OCI-LY7 (cell line): ENCODE measurements around the gene LCN6. TPM values are rescaled to one million over a fixed set of nuclear protein-coding genes. Genes with fewer than 3 reads are reported as not detected.

Experiments used
- BruUV-seq: library from RNA; stranded (reverse); fragments of 400-500 nt; replicated peaks from 2 replicates; lab custom pipeline; 2021; lab: Mats Ljungman, UMichigan
- CTCF ChIA-PET: fragments of 300-600 bp; sonication (Branson Sonifier 250); formaldehyde crosslinking; loops from one replicate; lab custom pipeline; 2022; ENCODE audit warnings: antibody characterized with exemption; ENCODE audit not compliant: unreplicated experiment; lab: Charles Lee
- POLR2A ChIA-PET: fragments of 300-600 bp; sonication (Branson Sonifier 250); formaldehyde crosslinking; loops from one replicate; lab custom pipeline; 2022; ENCODE audit warnings: antibody characterized with exemption; lab: Charles Lee
- DNase-seq: peaks from one replicate; pipeline ENCODE4 v3.0.0-alpha.2; 2015; ENCODE audit warnings: low spot score
- H2AFZ ChIP-seq: fragments of 200-600 bp; sonication (generic), shearing (Covaris generic); 2 replicates; pipeline ENCODE4 v1.6.1; 2014; ENCODE audit warnings: mild to moderate bottlenecking, antibody characterized with exemption, low read length, moderate library complexity
- H3K27ac ChIP-seq: fragments of 200-600 bp; sonication (generic); 2 replicates; pipeline ENCODE4 v1.5.1; 2014; ENCODE audit warnings: mixed run types, low read depth, mild to moderate bottlenecking, moderate library complexity, low read length, inconsistent platforms; ENCODE audit not compliant: poor library complexity, severe bottlenecking
- H3K36me3 ChIP-seq: fragments of 200-600 bp; sonication (generic); 2 replicates; pipeline ENCODE4 v1.6.1; 2014; ENCODE audit warnings: mild to moderate bottlenecking, antibody characterized with exemption, low read length, moderate library complexity, mixed read lengths; ENCODE audit not compliant: insufficient read depth
- H3K4me1 ChIP-seq: fragments of 200-600 bp; sonication (generic); 2 replicates; pipeline ENCODE4 v1.5.1; 2014; ENCODE audit warnings: mild to moderate bottlenecking, low read length; ENCODE audit not compliant: insufficient read depth, poor library complexity, severe bottlenecking
- H3K4me2 ChIP-seq: fragments of 200-600 bp; sonication (generic); 2 replicates; pipeline ENCODE4 v1.6.1; 2014; ENCODE audit warnings: mild to moderate bottlenecking, low read length
- H3K4me3 ChIP-seq: fragments of 200-600 bp; sonication (generic); 2 replicates; pipeline ENCODE4 v1.5.1; 2014; ENCODE audit warnings: mild to moderate bottlenecking, low read depth, low read length; ENCODE audit not compliant: poor library complexity, severe bottlenecking
- H3K79me2 ChIP-seq: fragments of 200-600 bp; sonication (generic); 2 replicates; pipeline ENCODE4 v1.6.1; 2016; ENCODE audit warnings: low read depth, mild to moderate bottlenecking, low read length, moderate library complexity, mixed read lengths; ENCODE audit not compliant: insufficient read depth
- H3K9me2 ChIP-seq: fragments of 200-600 bp; sonication (generic); 2 replicates; pipeline ENCODE4 v1.6.1; 2016; ENCODE audit warnings: mild to moderate bottlenecking, low read length, mixed read lengths; ENCODE audit not compliant: insufficient read depth
- H3K9me3 ChIP-seq: fragments of 200-600 bp; sonication (generic); 2 replicates; pipeline ENCODE4 v1.6.1; 2014; ENCODE audit warnings: mild to moderate bottlenecking, mixed run types, low read length, mixed read lengths
- H4K20me1 ChIP-seq: fragments of 200-600 bp; sonication (generic); 2 replicates; pipeline ENCODE4 v1.6.1; 2014; ENCODE audit warnings: mild to moderate bottlenecking, antibody characterized with exemption, low read length, moderate library complexity, mixed read lengths; ENCODE audit not compliant: insufficient read depth
- EZH2phosphoT487 ChIP-seq: fragments of 200-600 bp; sonication (generic); IDR thresholded peaks from 2 replicates; pipeline ENCODE4 v1.6.1; 2018; ENCODE audit warnings: low read depth, borderline replicate concordance, mild to moderate bottlenecking, mixed run types, antibody characterized with exemption, low read length, moderate library complexity, mixed read lengths
- intact Hi-C: fragments of 100-400 bp; cut with micrococcal nuclease; formaldehyde crosslinking; loops from one replicate; pipeline ENCODE4 v1.10.0; 2022; ENCODE audit not compliant: unreplicated experiment
- total RNA-seq, 2 experiments: library from RNA; depleted of rRNA in 1 of 2; stranded (reverse); fragments of >200 nt in 1 of 2; shearing (Covaris generic) in 1 of 2; gene quantifications; 2 replicates each; pipeline ENCODE4 v1.2.3, GENCODE V29; 2014 to 2022
- TF ChIP-seq, protein P1 (sequence below): fragments of 200-600 bp; sonication (generic); conservative IDR thresholded peaks from 2 replicates; pipeline ENCODE4 v1.5.1; 2014; ENCODE audit warnings: mild to moderate bottlenecking, antibody characterized with exemption, low read length, moderate library complexity, mixed read lengths

The LCN6 gene
- total RNA-seq, 2 experiments from 2014 or later: not detected

GRCh38 chr9:136713550-136713949 is 34.8 kb downstream of the LCN6 start:
- H3K4me2 ChIP-seq: peak overlapping the region; percentile 74
- no peaks in the 10 kb centered on the region for H3K36me3 ChIP-seq
- peaks cover 9% of the 10 kb centered on the region for H3K4me1 ChIP-seq
- BruUV-seq: no TSS peak
- no peak overlapping the region for H3K27ac ChIP-seq
- H3K79me2 ChIP-seq: no peaks in the 10 kb centered on the region
- H3K9me3 ChIP-seq: no peaks in the 10 kb centered on the region
- no peak for TF ChIP-seq EZH2phosphoT487
- TF ChIP-seq, protein P1, sequence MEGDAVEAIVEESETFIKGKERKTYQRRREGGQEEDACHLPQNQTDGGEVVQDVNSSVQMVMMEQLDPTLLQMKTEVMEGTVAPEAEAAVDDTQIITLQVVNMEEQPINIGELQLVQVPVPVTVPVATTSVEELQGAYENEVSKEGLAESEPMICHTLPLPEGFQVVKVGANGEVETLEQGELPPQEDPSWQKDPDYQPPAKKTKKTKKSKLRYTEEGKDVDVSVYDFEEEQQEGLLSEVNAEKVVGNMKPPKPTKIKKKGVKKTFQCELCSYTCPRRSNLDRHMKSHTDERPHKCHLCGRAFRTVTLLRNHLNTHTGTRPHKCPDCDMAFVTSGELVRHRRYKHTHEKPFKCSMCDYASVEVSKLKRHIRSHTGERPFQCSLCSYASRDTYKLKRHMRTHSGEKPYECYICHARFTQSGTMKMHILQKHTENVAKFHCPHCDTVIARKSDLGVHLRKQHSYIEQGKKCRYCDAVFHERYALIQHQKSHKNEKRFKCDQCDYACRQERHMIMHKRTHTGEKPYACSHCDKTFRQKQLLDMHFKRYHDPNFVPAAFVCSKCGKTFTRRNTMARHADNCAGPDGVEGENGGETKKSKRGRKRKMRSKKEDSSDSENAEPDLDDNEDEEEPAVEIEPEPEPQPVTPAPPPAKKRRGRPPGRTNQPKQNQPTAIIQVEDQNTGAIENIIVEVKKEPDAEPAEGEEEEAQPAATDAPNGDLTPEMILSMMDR: no peak
- peak overlapping the region; percentile 77 for H3K4me3 ChIP-seq
- no peaks in the 10 kb centered on the region for H3K9me2 ChIP-seq
- ChIA-PET CTCF (no interaction called here), POLR2A (no interaction called here)
- H2AFZ ChIP-seq: no peak overlapping the region
- no peak for DNase-seq
- H4K20me1 ChIP-seq: no peaks in the 10 kb centered on the region
- intact Hi-C loops: no loop called here

DNA sequence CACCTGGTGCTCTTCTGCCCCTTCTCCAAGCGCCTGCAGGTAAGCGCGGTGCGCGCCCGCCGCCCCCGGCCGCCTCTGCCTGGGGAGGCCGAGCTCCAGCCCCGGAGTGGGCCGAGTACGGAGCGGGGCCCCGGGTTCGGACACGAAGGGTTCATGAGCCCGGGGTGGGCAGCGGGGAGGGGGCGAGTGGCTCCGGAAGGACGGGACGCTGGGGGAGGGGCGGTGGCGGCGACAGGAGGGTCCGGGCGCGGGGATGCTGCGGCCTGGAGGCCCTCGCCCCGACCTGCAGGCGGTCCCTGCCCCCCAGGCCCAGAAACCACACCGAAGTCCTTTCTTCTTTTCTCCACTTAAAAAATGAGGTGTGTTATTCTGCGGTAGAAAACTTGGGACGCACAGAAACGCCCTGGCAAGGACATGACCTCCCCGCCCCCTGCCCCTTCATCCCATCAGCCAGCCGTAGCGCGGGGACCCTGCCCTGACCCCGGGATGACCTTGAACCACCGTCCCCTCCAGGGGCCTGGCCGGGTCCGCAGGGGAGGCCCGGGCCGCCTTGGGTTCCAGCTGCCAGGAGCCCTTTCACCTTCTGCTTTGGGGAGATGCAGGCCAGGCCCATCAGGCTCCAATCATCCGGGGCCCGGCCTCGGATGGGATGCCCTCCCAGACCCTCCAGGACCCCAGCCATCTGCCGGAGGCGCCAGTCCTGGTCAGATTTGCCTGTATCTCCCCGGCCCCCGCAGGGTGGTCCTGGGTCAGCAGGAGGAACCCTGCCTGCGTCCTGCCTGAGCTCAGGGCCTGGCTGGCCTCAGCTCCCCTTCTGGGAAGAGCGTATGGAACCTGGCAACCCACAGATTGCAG is 35.4 kb downstream of the LCN6 start:
- peak overlapping the region; percentile 77 for H3K4me3 ChIP-seq
- H3K36me3 ChIP-seq: no peaks in the 10 kb centered on the region
- H3K4me1 ChIP-seq: peaks cover 9% of the 10 kb centered on the region
- intact Hi-C loops: no loop called here
- H2AFZ ChIP-seq: no peak overlapping the region
- TF ChIP-seq, protein P1: no peak
- TF ChIP-seq EZH2phosphoT487: no peak
- H3K4me2 ChIP-seq: peak overlapping the region; percentile 74
- CTCF ChIA-PET: interaction anchor here (0.6 kb wide), 1 partner anchor 20 kb away, joined by 3 read pairs; no protein-coding TSS in a partner anchor
- no peaks in the 10 kb centered on the region for H3K79me2 ChIP-seq
- no peaks in the 10 kb centered on the region for H4K20me1 ChIP-seq
- DNase-seq: no peak
- no peaks in the 10 kb centered on the region for H3K9me3 ChIP-seq
- H3K9me2 ChIP-seq: no peaks in the 10 kb centered on the region
- POLR2A ChIA-PET: no interaction called here
- BruUV-seq: no TSS peak
- no peak overlapping the region for H3K27ac ChIP-seq
